GM23338 (cell line): Measurements from ENCODE around the gene AKT2. TPM values are rescaled to one million over a fixed set of nuclear protein-coding genes. Genes with fewer than 3 reads are reported as not detected.

Source experiments
- ATAC-seq: fragments of 200-7000 bp; cut with Tn5 transposase; 3 replicates; pipeline ENCODE4 v1.9.1; 2020
- DNase-seq: peaks from one replicate; pipeline ENCODE4 v3.0.0-alpha.2; 2015; ENCODE audit warnings: low spot score
- H2AFZ ChIP-seq: fragments of 200-600 bp; sonication (generic); 2 replicates; pipeline ENCODE4 v1.8.0; 2016; ENCODE audit warnings: antibody characterized with exemption, mild to moderate bottlenecking, moderate library complexity
- H3F3A ChIP-seq: fragments of 200-600 bp; sonication (generic); replicated peaks from 2 replicates; pipeline ENCODE4 v1.8.0; 2017; ENCODE audit warnings: antibody characterized with exemption, mixed run types, low read depth
- H3K27ac ChIP-seq: fragments of 200-600 bp; sonication (generic); 2 replicates; pipeline ENCODE4 v1.6.1; 2016; ENCODE audit warnings: low read depth
- H3K27me3 ChIP-seq: fragments of 200-600 bp; sonication (generic); 2 replicates; pipeline ENCODE4 v1.8.0; 2016; ENCODE audit warnings: mild to moderate bottlenecking, mixed run types, moderate library complexity; ENCODE audit not compliant: insufficient read depth
- H3K36me3 ChIP-seq: fragments of 200-600 bp; sonication (generic); 2 replicates; pipeline ENCODE4 v1.8.0; 2016; ENCODE audit warnings: mild to moderate bottlenecking; ENCODE audit not compliant: insufficient read depth
- H3K4me1 ChIP-seq: fragments of 200-600 bp; sonication (generic); 2 replicates; pipeline ENCODE4 v1.8.0; 2016; ENCODE audit warnings: mild to moderate bottlenecking, moderate library complexity; ENCODE audit not compliant: insufficient read depth
- H3K4me2 ChIP-seq: fragments of 200-600 bp; sonication (generic); 2 replicates; pipeline ENCODE4 v1.7.1; 2017; ENCODE audit warnings: mixed run types
- H3K4me3 ChIP-seq: fragments of 200-600 bp; sonication (generic); 2 replicates; pipeline ENCODE4 v1.6.1; 2016; ENCODE audit warnings: mixed run types
- H3K79me2 ChIP-seq: fragments of 200-600 bp; sonication (generic); replicated peaks from 2 replicates; pipeline ENCODE4 v1.8.0; 2017; ENCODE audit warnings: mild to moderate bottlenecking; ENCODE audit not compliant: insufficient read depth
- H3K9me2 ChIP-seq: fragments of 200-600 bp; sonication (generic); 2 replicates; pipeline ENCODE4 v1.8.0; 2017; ENCODE audit not compliant: insufficient read depth
- H4K20me1 ChIP-seq: fragments of 200-600 bp; sonication (generic); replicated peaks from 2 replicates; pipeline ENCODE4 v1.8.0; 2017; ENCODE audit warnings: mild to moderate bottlenecking; ENCODE audit not compliant: insufficient read depth
- H3K27ac Mint-ChIP-seq: 2 replicates; pipeline ENCODE4 v1.8.0; 2020; ENCODE audit warnings: inconsistent platforms, mild to moderate bottlenecking, moderate library complexity, mixed read lengths
- H3K27me3 Mint-ChIP-seq: 3 replicates; pipeline ENCODE4 v1.8.0; 2022; ENCODE audit warnings: low read depth, mild to moderate bottlenecking, moderate library complexity, mixed read lengths, inconsistent platforms; ENCODE audit not compliant: insufficient read depth, poor library complexity
- H3K36me3 Mint-ChIP-seq: 3 replicates; pipeline ENCODE4 v1.8.0; 2021; ENCODE audit warnings: low read depth, mild to moderate bottlenecking, inconsistent platforms, moderate library complexity, mixed read lengths
- H3K4me1 Mint-ChIP-seq: 3 replicates; pipeline ENCODE4 v1.8.0; 2020; ENCODE audit warnings: mild to moderate bottlenecking, inconsistent platforms, mixed read lengths
- H3K4me3 Mint-ChIP-seq: 3 replicates; pipeline ENCODE4 v1.8.0; 2021; ENCODE audit warnings: moderate library complexity, mild to moderate bottlenecking, inconsistent platforms, mixed read lengths
- H3K9me3 Mint-ChIP-seq: 3 replicates; pipeline ENCODE4 v1.8.0; 2020; ENCODE audit warnings: moderate library complexity, mild to moderate bottlenecking, inconsistent platforms, mixed read lengths
- CTCF ChIP-seq, 2 experiments: fragments of 200-600 bp in 1 of 2; sonication (generic) in 1 of 2; conservative IDR thresholded peaks; 2 replicates each; pipeline versions ENCODE4 v1.5.1 to v1.6.1; 2016 to 2017; ENCODE audit warnings: antibody characterized with exemption in 2 of 2, low read depth in 2 of 2, mild to moderate bottlenecking in 2 of 2, moderate library complexity in 1 of 2
- ETS1 ChIP-seq: IDR thresholded peaks from 2 replicates; pipeline ENCODE4 v1.6.1; 2016; ENCODE audit warnings: antibody characterized with exemption
- EZH2 ChIP-seq: fragments of 200-600 bp; sonication (generic); IDR thresholded peaks from one replicate; pipeline ENCODE4 v1.8.0; 2017; ENCODE audit warnings: antibody characterized with exemption, mild to moderate bottlenecking, low read depth; ENCODE audit not compliant: unreplicated experiment
- EZH2phosphoT487 ChIP-seq: fragments of 200-600 bp; sonication (generic); IDR thresholded peaks from one replicate; pipeline ENCODE4 v1.8.1; 2018; ENCODE audit warnings: antibody characterized with exemption; ENCODE audit not compliant: unreplicated experiment
- JUNB ChIP-seq: IDR thresholded peaks from one replicate; pipeline ENCODE4 v1.6.1; 2016; ENCODE audit warnings: antibody characterized with exemption; ENCODE audit not compliant: unreplicated experiment
- NANOG ChIP-seq: IDR thresholded peaks from 2 replicates; pipeline ENCODE4 v1.6.1; 2016; ENCODE audit warnings: antibody characterized with exemption, borderline replicate concordance
- POLR2AphosphoS5 ChIP-seq: IDR thresholded peaks from 2 replicates; pipeline ENCODE4 v1.6.1; 2016; ENCODE audit warnings: antibody characterized with exemption, low read depth
- STAT1 ChIP-seq: IDR thresholded peaks from one replicate; pipeline ENCODE4 v1.6.1; 2016; ENCODE audit warnings: antibody characterized with exemption; ENCODE audit not compliant: unreplicated experiment
- ZNF114 ChIP-seq: fragments of 250-450 bp; sonication (Bioruptor Pico); IDR thresholded peaks from 2 replicates; pipeline ENCODE4 v1.5.0; 2020; ENCODE audit warnings: mild to moderate bottlenecking, moderate library complexity
- ZNF462 ChIP-seq: fragments of 250-450 bp; sonication (Bioruptor Pico); IDR thresholded peaks from 2 replicates; pipeline ENCODE4 v1.5.0; 2020; ENCODE audit warnings: mild to moderate bottlenecking, moderate library complexity
- polyA plus RNA-seq: library from polyadenylated mRNA; unstranded; fragments of >200 nt; fragmentation: Nextera tagmentation; extraction: Ambion mirVana; gene quantifications from 2 replicates; pipeline ENCODE4 v1.2.1, GENCODE V29; 2016
- total RNA-seq: library from RNA; depleted of rRNA; stranded (reverse); fragments of >200 nt; shearing (Covaris generic); gene quantifications from 2 replicates; pipeline ENCODE4 v1.2.3, GENCODE V29; 2014
- TF ChIP-seq, protein P1 (sequence below): IDR thresholded peaks from one replicate; pipeline ENCODE4 v1.6.1; 2018; ENCODE audit warnings: antibody characterized with exemption; ENCODE audit not compliant: unreplicated experiment

The AKT2 gene
- total and polyA plus RNA-seq, 2 experiments from 2014 or later = 17.6 to 123 TPM

GRCh38 chr19:40233811-40234389 is 51.2 kb downstream of the AKT2 start (continued):
- TF ChIP-seq, protein P1, sequence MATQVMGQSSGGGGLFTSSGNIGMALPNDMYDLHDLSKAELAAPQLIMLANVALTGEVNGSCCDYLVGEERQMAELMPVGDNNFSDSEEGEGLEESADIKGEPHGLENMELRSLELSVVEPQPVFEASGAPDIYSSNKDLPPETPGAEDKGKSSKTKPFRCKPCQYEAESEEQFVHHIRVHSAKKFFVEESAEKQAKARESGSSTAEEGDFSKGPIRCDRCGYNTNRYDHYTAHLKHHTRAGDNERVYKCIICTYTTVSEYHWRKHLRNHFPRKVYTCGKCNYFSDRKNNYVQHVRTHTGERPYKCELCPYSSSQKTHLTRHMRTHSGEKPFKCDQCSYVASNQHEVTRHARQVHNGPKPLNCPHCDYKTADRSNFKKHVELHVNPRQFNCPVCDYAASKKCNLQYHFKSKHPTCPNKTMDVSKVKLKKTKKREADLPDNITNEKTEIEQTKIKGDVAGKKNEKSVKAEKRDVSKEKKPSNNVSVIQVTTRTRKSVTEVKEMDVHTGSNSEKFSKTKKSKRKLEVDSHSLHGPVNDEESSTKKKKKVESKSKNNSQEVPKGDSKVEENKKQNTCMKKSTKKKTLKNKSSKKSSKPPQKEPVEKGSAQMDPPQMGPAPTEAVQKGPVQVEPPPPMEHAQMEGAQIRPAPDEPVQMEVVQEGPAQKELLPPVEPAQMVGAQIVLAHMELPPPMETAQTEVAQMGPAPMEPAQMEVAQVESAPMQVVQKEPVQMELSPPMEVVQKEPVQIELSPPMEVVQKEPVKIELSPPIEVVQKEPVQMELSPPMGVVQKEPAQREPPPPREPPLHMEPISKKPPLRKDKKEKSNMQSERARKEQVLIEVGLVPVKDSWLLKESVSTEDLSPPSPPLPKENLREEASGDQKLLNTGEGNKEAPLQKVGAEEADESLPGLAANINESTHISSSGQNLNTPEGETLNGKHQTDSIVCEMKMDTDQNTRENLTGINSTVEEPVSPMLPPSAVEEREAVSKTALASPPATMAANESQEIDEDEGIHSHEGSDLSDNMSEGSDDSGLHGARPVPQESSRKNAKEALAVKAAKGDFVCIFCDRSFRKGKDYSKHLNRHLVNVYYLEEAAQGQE = no peak
- TF ChIP-seq EZH2phosphoT487 = no peak

DNA sequence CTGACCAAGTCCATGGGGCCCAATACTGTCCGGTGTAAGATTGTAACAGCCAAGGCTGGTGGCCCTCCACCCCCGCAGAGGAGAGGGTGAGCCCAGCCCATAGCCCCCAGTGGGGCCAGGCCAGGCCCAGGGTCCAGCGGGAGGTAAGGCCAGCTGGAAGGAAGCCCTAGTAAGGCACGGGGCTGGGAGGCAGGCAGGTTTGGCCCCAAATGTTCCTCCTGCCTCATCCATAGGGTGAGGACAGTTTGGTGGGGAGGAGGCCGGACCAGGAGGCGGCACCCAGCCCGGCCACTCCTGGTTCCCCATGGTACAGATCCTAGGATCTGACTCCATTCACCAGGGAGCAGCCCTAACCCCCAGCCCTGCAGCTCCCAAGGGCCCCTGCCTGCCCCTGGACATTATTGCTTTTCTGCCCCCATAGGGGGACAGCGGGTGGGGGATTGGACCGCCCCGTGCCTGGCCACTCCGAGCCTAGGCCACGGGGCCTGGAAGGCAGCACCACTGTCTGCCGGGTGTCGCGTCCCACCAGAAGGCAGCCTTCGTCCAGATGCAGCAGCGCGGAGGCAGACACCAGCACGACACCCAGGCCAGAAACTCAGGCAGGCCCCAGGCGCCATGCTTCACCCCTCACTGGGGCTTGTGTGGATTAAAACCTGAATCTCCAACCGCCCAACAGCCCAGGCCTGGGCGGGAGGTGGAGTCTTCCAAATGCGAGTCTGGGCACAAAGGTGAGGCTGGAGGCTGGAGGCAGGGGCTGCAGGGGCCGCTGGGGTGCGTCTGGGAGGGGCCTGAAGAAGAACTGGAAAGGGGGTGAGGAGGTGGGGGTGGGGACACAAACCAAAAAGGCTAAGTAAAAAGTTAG is 52.0 kb downstream of the AKT2 start:
- ATAC-seq = no peak
- H3K4me3 Mint-ChIP-seq = no peak overlapping the region
- DNase-seq = no peak
- TF ChIP-seq POLR2AphosphoS5 (no peak), ZNF462 (CRISPR knock-in tag) (no peak), ETS1 (no peak), CTCF (conservative IDR thresholded peaks at IDR 0.05; ENCODE audit: low read depth in 2 of 2) (no peak), EZH2 (no peak), ZNF114 (CRISPR knock-in tag) (no peak), NANOG (no peak), STAT1 (no peak), JUNB (no peak)

More for the DNA sequence above, 52.0 kb downstream of the AKT2 start:
- no peak overlapping the region for H3K27ac ChIP-seq
- Mint-ChIP-seq H3K9me3 (no peaks in the 10 kb centered on the region), H3K36me3 (peaks cover 16% of the 10 kb centered on the region; the same call in 2 of the 3 replicates), H3K27ac (no peak overlapping the region), H3K4me1 (peaks cover 27% of the 10 kb centered on the region), H3K27me3 (peaks cover 17% of the 10 kb centered on the region)
- no peak overlapping the region for H3K4me2 ChIP-seq
- peaks cover 20% of the 10 kb centered on the region for H3K4me1 ChIP-seq
- no peaks in the 10 kb centered on the region for H3K36me3 ChIP-seq
- H3F3A ChIP-seq = 0 out of 2 replicates have a peak, but pooled peaks cover 3% of the 10 kb centered on the region
- H3K4me3 ChIP-seq = no peak overlapping the region
- H3K79me2 ChIP-seq = no peaks in the 10 kb centered on the region
- peaks cover 2% of the 10 kb centered on the region; the same call in 1 of the 2 replicates for H3K27me3 ChIP-seq
- no peaks in the 10 kb centered on the region for H4K20me1 ChIP-seq
- no peak overlapping the region for H2AFZ ChIP-seq
- no peaks in the 10 kb centered on the region for H3K9me2 ChIP-seq
